Activated B cell treated with CpG ODN at 0.5 μM for 24 hours (primary cell): Measurements from ENCODE around the gene PCDH1. TPM values are rescaled to one million over a fixed set of nuclear protein-coding genes. Genes with fewer than 3 reads are reported as not detected.

Experiments
- ATAC-seq: fragments of 200-7000 bp; cut with Tn5 transposase; one replicate; pipeline ENCODE4 v1.10.0; 2021; ENCODE audit warnings: low read depth, mild to moderate bottlenecking, moderate library complexity
- CTCF ChIA-PET: fragments of 350-600 bp; sonication (Branson Sonifier 250); formaldehyde crosslinking; loops from one replicate; lab custom pipeline; 2021; ENCODE audit warnings: antibody characterized with exemption; lab: Charles Lee
- POLR2A ChIA-PET: fragments of 350-600 bp; sonication (Branson Sonifier 250); formaldehyde crosslinking; loops from one replicate; lab custom pipeline; 2021; ENCODE audit warnings: antibody characterized with exemption; lab: Charles Lee
- DNase-seq: peaks from one replicate; pipeline ENCODE4 v3.0.0; 2022
- H3K27ac Mint-ChIP-seq: one replicate; pipeline ENCODE4 v1.8.0; 2020; ENCODE audit warnings: mixed read lengths
- H3K27me3 Mint-ChIP-seq: one replicate; pipeline ENCODE4 v1.8.0; 2021; ENCODE audit warnings: mixed read lengths
- H3K36me3 Mint-ChIP-seq: one replicate; pipeline ENCODE4 v1.8.0; 2021; ENCODE audit warnings: low read depth, mixed read lengths
- H3K4me1 Mint-ChIP-seq: one replicate; pipeline ENCODE4 v1.8.0; 2021; ENCODE audit warnings: mixed read lengths
- H3K4me3 Mint-ChIP-seq: one replicate; pipeline ENCODE4 v1.8.0; 2020; ENCODE audit warnings: mild to moderate bottlenecking, mixed read lengths
- H3K9me3 Mint-ChIP-seq: one replicate; pipeline ENCODE4 v1.8.0; 2020; ENCODE audit warnings: mixed read lengths
- intact Hi-C: fragments of 100-400 bp; cut with micrococcal nuclease; formaldehyde crosslinking; loops from one replicate; pipeline ENCODE4 v1.15.1; 2024
- total RNA-seq: library from RNA; stranded (reverse); gene quantifications from 2 replicates; pipeline ENCODE4 v1.2.3, GENCODE V29; 2022
- TF ChIP-seq, protein P1 (sequence below): fragments of 200-600 bp; IDR thresholded peaks from one replicate; pipeline ENCODE4 v1.8.0; 2022; ENCODE audit warnings: antibody characterized with exemption, mild to moderate bottlenecking

The PCDH1 gene
- total RNA-seq, 1 donor from 2014 or later = not detected

DNA sequence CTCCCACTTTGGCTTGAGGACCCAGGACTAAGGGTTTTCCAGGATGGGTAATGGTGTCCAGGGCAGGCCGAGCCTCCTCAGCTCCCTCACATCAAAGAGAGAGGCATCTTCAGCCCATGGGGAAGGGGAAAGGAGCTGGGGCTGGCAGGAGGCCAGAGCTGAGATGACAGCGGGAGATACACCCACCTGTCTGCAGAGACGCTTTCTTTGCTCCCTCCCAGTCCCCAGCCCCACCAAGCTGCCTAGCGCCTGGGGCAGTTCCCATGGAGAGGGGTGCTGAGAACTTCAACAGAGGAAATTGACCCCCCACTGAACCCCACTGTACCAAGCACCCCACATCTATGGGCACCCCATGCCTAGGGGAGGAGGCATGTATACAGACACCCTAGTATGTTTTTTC lies 10.6 kb downstream of the PCDH1 start:
- no peaks in the 10 kb centered on the region for H3K36me3 Mint-ChIP-seq
- TF ChIP-seq, protein P1, sequence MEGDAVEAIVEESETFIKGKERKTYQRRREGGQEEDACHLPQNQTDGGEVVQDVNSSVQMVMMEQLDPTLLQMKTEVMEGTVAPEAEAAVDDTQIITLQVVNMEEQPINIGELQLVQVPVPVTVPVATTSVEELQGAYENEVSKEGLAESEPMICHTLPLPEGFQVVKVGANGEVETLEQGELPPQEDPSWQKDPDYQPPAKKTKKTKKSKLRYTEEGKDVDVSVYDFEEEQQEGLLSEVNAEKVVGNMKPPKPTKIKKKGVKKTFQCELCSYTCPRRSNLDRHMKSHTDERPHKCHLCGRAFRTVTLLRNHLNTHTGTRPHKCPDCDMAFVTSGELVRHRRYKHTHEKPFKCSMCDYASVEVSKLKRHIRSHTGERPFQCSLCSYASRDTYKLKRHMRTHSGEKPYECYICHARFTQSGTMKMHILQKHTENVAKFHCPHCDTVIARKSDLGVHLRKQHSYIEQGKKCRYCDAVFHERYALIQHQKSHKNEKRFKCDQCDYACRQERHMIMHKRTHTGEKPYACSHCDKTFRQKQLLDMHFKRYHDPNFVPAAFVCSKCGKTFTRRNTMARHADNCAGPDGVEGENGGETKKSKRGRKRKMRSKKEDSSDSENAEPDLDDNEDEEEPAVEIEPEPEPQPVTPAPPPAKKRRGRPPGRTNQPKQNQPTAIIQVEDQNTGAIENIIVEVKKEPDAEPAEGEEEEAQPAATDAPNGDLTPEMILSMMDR = no peak
- ATAC-seq = no peak
- DNase-seq = no peak
- ChIA-PET CTCF (interaction anchor here (1.1 kb wide), 1 partner anchor 12 kb away, joined by 4 read pairs; no protein-coding TSS in a partner anchor), POLR2A (no interaction called here)
- no peaks in the 10 kb centered on the region for H3K9me3 Mint-ChIP-seq
- H3K27ac Mint-ChIP-seq = no peak overlapping the region
- no peaks in the 10 kb centered on the region for H3K4me1 Mint-ChIP-seq
- H3K27me3 Mint-ChIP-seq = peaks cover 31% of the 10 kb centered on the region
- intact Hi-C loops = no loop called here
- no peak overlapping the region for H3K4me3 Mint-ChIP-seq

- CTCF ChIA-PET = interaction anchor here (1.1 kb wide), 1 partner anchor 12 kb away, joined by 4 read pairs; no protein-coding TSS in a partner anchor
- Mint-ChIP-seq H3K27ac (no peak overlapping the region), H3K4me1 (no peaks in the 10 kb centered on the region), H3K36me3 (no peaks in the 10 kb centered on the region), H3K27me3 (peaks cover 30% of the 10 kb centered on the region), H3K9me3 (no peaks in the 10 kb centered on the region), H3K4me3 (no peak overlapping the region)
- DNase-seq (no peak), ATAC-seq (no peak)
- POLR2A ChIA-PET = no interaction called here
- TF ChIP-seq, protein P1 = no peak
- intact Hi-C loops = no loop called here
Measured at GRCh38 chr5:141867139-141867538, 11.1 kb downstream of the PCDH1 start.

DNA sequence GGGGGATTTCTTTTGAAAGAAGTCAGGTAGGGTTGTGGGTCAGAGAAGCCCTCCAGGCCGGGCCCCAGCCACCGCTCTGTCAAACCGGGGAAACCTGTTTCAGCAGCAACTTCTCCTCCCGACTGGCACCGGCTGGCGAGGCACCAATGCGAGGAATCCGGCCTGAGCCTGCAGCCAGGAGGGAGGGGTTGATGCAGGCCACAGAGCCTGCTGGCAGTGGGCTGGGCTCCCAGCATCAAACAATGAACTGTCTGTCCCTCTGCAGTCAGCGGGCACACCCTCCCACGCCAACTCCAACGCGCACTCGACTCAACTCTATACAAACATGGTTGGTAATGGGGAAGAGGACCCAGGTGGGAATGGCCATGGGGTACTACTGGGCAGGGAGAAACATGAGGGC lies 12.1 kb downstream of the PCDH1 start:
- Mint-ChIP-seq H3K36me3 (no peaks in the 10 kb centered on the region), H3K4me3 (no peak overlapping the region), H3K27ac (no peak overlapping the region), H3K4me1 (no peaks in the 10 kb centered on the region), H3K9me3 (no peaks in the 10 kb centered on the region), H3K27me3 (peaks cover 28% of the 10 kb centered on the region)
- POLR2A ChIA-PET = no interaction called here
- no peak for ATAC-seq
- intact Hi-C loops = no loop called here
- TF ChIP-seq, protein P1 = no peak
- DNase-seq = no peak
- CTCF ChIA-PET = no interaction called here

DNA sequence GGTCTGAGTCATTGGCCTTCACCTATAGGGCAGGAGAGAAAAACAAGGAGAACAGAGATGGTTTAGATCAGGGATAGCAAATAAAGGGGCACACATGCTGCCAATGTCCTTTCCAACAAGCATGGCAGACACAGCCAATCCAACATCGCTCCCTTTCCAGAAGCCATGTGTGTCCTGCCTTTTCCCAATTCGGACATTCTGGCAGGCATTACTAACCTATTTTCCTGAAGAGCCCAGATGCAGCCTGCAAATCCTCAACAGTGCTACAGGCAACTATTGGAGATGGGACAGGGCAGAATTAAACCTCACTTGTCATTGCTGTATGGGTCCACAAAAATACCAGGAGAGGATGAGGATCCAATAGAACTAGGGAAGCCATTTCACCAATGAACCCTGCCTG lies 12.8 kb downstream of the PCDH1 start:
- TF ChIP-seq, protein P1 = no peak
- CTCF ChIA-PET = no interaction called here
- ATAC-seq (no peak), DNase-seq (no peak)
- POLR2A ChIA-PET = no interaction called here
- Mint-ChIP-seq H3K9me3 (no peaks in the 10 kb centered on the region), H3K4me3 (no peak overlapping the region), H3K4me1 (no peaks in the 10 kb centered on the region), H3K36me3 (no peaks in the 10 kb centered on the region), H3K27ac (no peak overlapping the region), H3K27me3 (peaks cover 21% of the 10 kb centered on the region)
- intact Hi-C loops = no loop called here

- CTCF ChIA-PET = interaction anchor here (1.3 kb wide), 1 partner anchor 14 kb away, joined by 4 read pairs; the partner anchor contains the start of gene PCDH1
- ATAC-seq = no peak
- Mint-ChIP-seq H3K36me3 (no peaks in the 10 kb centered on the region), H3K27me3 (peaks cover 14% of the 10 kb centered on the region), H3K4me1 (no peaks in the 10 kb centered on the region), H3K27ac (no peak overlapping the region), H3K4me3 (no peak overlapping the region), H3K9me3 (no peaks in the 10 kb centered on the region)
- DNase-seq = no peak
- TF ChIP-seq, protein P1 = no peak
- POLR2A ChIA-PET = no interaction called here
- intact Hi-C loops = no loop called here
Measured at GRCh38 chr5:141864371-141865370, 13.5 kb downstream of the PCDH1 start.
